Activated T-helper 2 cell treated with anti-CD3 and anti-CD28 coated beads, Interferon-gamma antibody, Interleukin-2, Interleukin-4, amounts not matched to agents 10 μg/mL and 5 μg/mL and 100 μg/mL, durations not matched to agents 14 hours and 24 hours and 36 hours (primary cell): ENCODE measurements around the gene EEF2K. TPM values are rescaled to one million over a fixed set of nuclear protein-coding genes. Genes with fewer than 3 reads are reported as not detected.

Experiments
- DNase-seq: peaks from one replicate; pipeline ENCODE4 v3.0.0; 2021; ENCODE audit warnings: low spot score
- H3K27ac Mint-ChIP-seq: one replicate; pipeline ENCODE4 v1.8.0; 2021; ENCODE audit warnings: mixed read lengths
- H3K27me3 Mint-ChIP-seq: one replicate; pipeline ENCODE4 v1.8.0; 2021; ENCODE audit warnings: low read depth, mixed read lengths
- H3K36me3 Mint-ChIP-seq: one replicate; pipeline ENCODE4 v1.8.0; 2021; ENCODE audit warnings: low read depth, mixed read lengths
- H3K4me1 Mint-ChIP-seq: one replicate; pipeline ENCODE4 v1.8.0; 2021; ENCODE audit warnings: low read depth, mixed read lengths
- H3K4me3 Mint-ChIP-seq: one replicate; pipeline ENCODE4 v1.8.0; 2021; ENCODE audit warnings: low read depth, mild to moderate bottlenecking, moderate library complexity, mixed read lengths
- H3K9me3 Mint-ChIP-seq: one replicate; pipeline ENCODE4 v1.8.0; 2021; ENCODE audit warnings: mixed read lengths
- intact Hi-C: fragments of 100-400 bp; cut with micrococcal nuclease; formaldehyde crosslinking; loops from one replicate; pipeline ENCODE4 v1.15.1; 2023
- total RNA-seq: library from RNA; stranded (reverse); gene quantifications from 2 replicates; pipeline ENCODE4 v1.2.3, GENCODE V29; 2022

Gene EEF2K
- total RNA-seq, 1 donor from 2014 or later: 40.4 TPM

- no peaks in the 10 kb centered on the region for H3K9me3 Mint-ChIP-seq
- intact Hi-C loops: no loop called here
- H3K4me1 Mint-ChIP-seq: no peaks in the 10 kb centered on the region
- peaks cover 54% of the 10 kb centered on the region for H3K36me3 Mint-ChIP-seq
- no peak for DNase-seq
- H3K4me3 Mint-ChIP-seq: no peak overlapping the region
- H3K27ac Mint-ChIP-seq: no peak overlapping the region
- H3K27me3 Mint-ChIP-seq: no peaks in the 10 kb centered on the region
These were observed 72.6 kb downstream of the EEF2K start for GRCh38 chr16:22278441-22279230.

- H3K9me3 Mint-ChIP-seq: no peaks in the 10 kb centered on the region
- DNase-seq: no peak
- H3K4me3 Mint-ChIP-seq: no peak overlapping the region
- intact Hi-C loops: no loop called here
- H3K27me3 Mint-ChIP-seq: no peaks in the 10 kb centered on the region
- no peaks in the 10 kb centered on the region for H3K4me1 Mint-ChIP-seq
- no peak overlapping the region for H3K27ac Mint-ChIP-seq
- peaks cover 69% of the 10 kb centered on the region for H3K36me3 Mint-ChIP-seq
These were observed 76.3 kb downstream of the EEF2K start for GRCh38 chr16:22282254-22282892.

GRCh38 chr16:22284637-22285036 is 78.6 kb downstream of the EEF2K start:
- DNase-seq: no peak
- Mint-ChIP-seq H3K27ac (no peak overlapping the region), H3K9me3 (no peaks in the 10 kb centered on the region), H3K36me3 (peaks cover 60% of the 10 kb centered on the region), H3K4me3 (no peak overlapping the region), H3K27me3 (no peaks in the 10 kb centered on the region), H3K4me1 (no peaks in the 10 kb centered on the region)
- intact Hi-C loops: no loop called here

- no peak overlapping the region for H3K27ac Mint-ChIP-seq
- H3K27me3 Mint-ChIP-seq: no peaks in the 10 kb centered on the region
- H3K9me3 Mint-ChIP-seq: no peaks in the 10 kb centered on the region
- intact Hi-C loops: no loop called here
- H3K4me1 Mint-ChIP-seq: no peaks in the 10 kb centered on the region
- DNase-seq: no peak
- H3K36me3 Mint-ChIP-seq: peaks cover 57% of the 10 kb centered on the region
- no peak overlapping the region for H3K4me3 Mint-ChIP-seq
These were observed 79.0 kb downstream of the EEF2K start for GRCh38 chr16:22285080-22285479.

- Mint-ChIP-seq H3K27me3 (no peaks in the 10 kb centered on the region), H3K27ac (no peak overlapping the region), H3K4me1 (peaks cover 7% of the 10 kb centered on the region), H3K9me3 (no peaks in the 10 kb centered on the region), H3K4me3 (no peak overlapping the region), H3K36me3 (peaks cover 20% of the 10 kb centered on the region)
- intact Hi-C loops: loop anchor here (10.0 kb wide), 1 partner anchor 1654 kb away; no protein-coding TSS in a partner anchor
- no peak for DNase-seq
These were observed 84.9 kb downstream of the EEF2K start for GRCh38 chr16:22291020-22291419.

- H3K27me3 Mint-ChIP-seq: no peaks in the 10 kb centered on the region
- H3K4me3 Mint-ChIP-seq: no peak overlapping the region
- H3K9me3 Mint-ChIP-seq: no peaks in the 10 kb centered on the region
- H3K4me1 Mint-ChIP-seq: peaks cover 11% of the 10 kb centered on the region
- no peak for DNase-seq
- H3K36me3 Mint-ChIP-seq: peaks cover 12% of the 10 kb centered on the region
- H3K27ac Mint-ChIP-seq: no peak overlapping the region
- intact Hi-C loops: loop anchor here (10.0 kb wide), 1 partner anchor 1653 kb away; no protein-coding TSS in a partner anchor
These were observed 85.8 kb downstream of the EEF2K start for GRCh38 chr16:22291860-22292318.

- H3K36me3 Mint-ChIP-seq: peaks cover 12% of the 10 kb centered on the region
- no peak overlapping the region for H3K4me3 Mint-ChIP-seq
- H3K4me1 Mint-ChIP-seq: peaks cover 11% of the 10 kb centered on the region
- intact Hi-C loops: loop anchor here (10.0 kb wide), 1 partner anchor 1652 kb away; no protein-coding TSS in a partner anchor
- no peak for DNase-seq
- H3K27ac Mint-ChIP-seq: no peak overlapping the region
- no peaks in the 10 kb centered on the region for H3K9me3 Mint-ChIP-seq
- H3K27me3 Mint-ChIP-seq: no peaks in the 10 kb centered on the region
These were observed 86.2 kb downstream of the EEF2K start for GRCh38 chr16:22292320-22292719.

GRCh38 chr16:22293137-22294106 is 87.3 kb downstream of the EEF2K start:
- intact Hi-C loops: loop anchor here (10.0 kb wide), 1 partner anchor 1651 kb away; no protein-coding TSS in a partner anchor
- peaks cover 20% of the 10 kb centered on the region for H3K36me3 Mint-ChIP-seq
- DNase-seq: no peak
- H3K4me1 Mint-ChIP-seq: peaks cover 11% of the 10 kb centered on the region
- no peaks in the 10 kb centered on the region for H3K27me3 Mint-ChIP-seq
- H3K27ac Mint-ChIP-seq: no peak overlapping the region
- no peaks in the 10 kb centered on the region for H3K9me3 Mint-ChIP-seq
- H3K4me3 Mint-ChIP-seq: no peak overlapping the region

- peak overlapping the region; percentile 98 for H3K27ac Mint-ChIP-seq
- H3K4me3 Mint-ChIP-seq: peak overlapping the region; percentile 92
- intact Hi-C loops: loop anchor here (1.0 to 10.0 kb wide), 7 partner anchors 56 to 1648 kb away; partner anchors contain the start of genes EEF2K, MOSMO and UQCRC2
- DNase-seq: no peak
- no peaks in the 10 kb centered on the region for H3K27me3 Mint-ChIP-seq
- peaks cover 31% of the 10 kb centered on the region for H3K36me3 Mint-ChIP-seq
- peaks cover 27% of the 10 kb centered on the region for H3K4me1 Mint-ChIP-seq
- no peaks in the 10 kb centered on the region for H3K9me3 Mint-ChIP-seq
These were observed 90.4 kb downstream of the EEF2K start for GRCh38 chr16:22296225-22297113.

GRCh38 chr16:22297114-22297870 is 91.2 kb downstream of the EEF2K start, which contains the start of gene POLR3E:
Gene POLR3E, plus strand, starts transcription at chr16:22297409. Its CDS starts 5,560 bp downstream, at chr16:22302969.
- Mint-ChIP-seq H3K36me3 (peaks cover 35% of the 10 kb centered on the region), H3K27me3 (no peaks in the 10 kb centered on the region), H3K27ac (peak within 1 kb of the TSS; percentile 98), H3K4me3 (peak within 1 kb of the TSS; percentile 92), H3K4me1 (peaks cover 26% of the 10 kb centered on the region), H3K9me3 (no peaks in the 10 kb centered on the region)
- intact Hi-C loops: loop anchor here (1.0 to 10.0 kb wide), 7 partner anchors 56 to 1648 kb away; partner anchors contain the start of genes EEF2K, MOSMO and UQCRC2
- DNase-seq: peak; percentile 100
